Activated CD4-positive, alpha-beta T cell treated with anti-CD3 and anti-CD28 coated beads, Interleukin-2, amount 50 U/mL, for 4 hours (primary cell): ENCODE measurements around the gene ATL1.

Experiments used
- DNase-seq, 2 experiments: peaks; one replicate each; pipeline ENCODE4 v3.0.0-alpha.2; 2020

The ATL1 gene

GRCh38 chr14:50559990-50560930 is at the start of gene ATL1:
Gene ATL1, plus strand, starts transcription at chr14:50560145. Its CDS starts 121 bp downstream, at chr14:50560266.
- DNase-seq, result peak; percentile 12 to 13

GRCh38 chr14:50510157-50510556 is 49.8 kb upstream of the ATL1 start:
- no peak for DNase-seq

GRCh38 chr14:50512463-50512862 is 47.5 kb upstream of the ATL1 start:
- no peak for DNase-seq

GRCh38 chr14:50516091-50516490 is 43.9 kb upstream of the ATL1 start:
- no peak for DNase-seq

GRCh38 chr14:50520947-50521815 is 38.8 kb upstream of the ATL1 start:
- peak; percentile 52 to 61 for DNase-seq

- DNase-seq, result no peak
Observed at GRCh38 chr14:50521912-50522341, 38.0 kb upstream of the ATL1 start.

- no peak for DNase-seq
Observed at GRCh38 chr14:50523271-50524041, 36.5 kb upstream of the ATL1 start.

GRCh38 chr14:50524060-50524459 is 35.9 kb upstream of the ATL1 start:
- no peak for DNase-seq

- no peak for DNase-seq
Observed at GRCh38 chr14:50524731-50525515, 35.0 kb upstream of the ATL1 start.

- no peak for DNase-seq
Observed at GRCh38 chr14:50528000-50528399, 31.9 kb upstream of the ATL1 start.

GRCh38 chr14:50529288-50530179 is 30.4 kb upstream of the ATL1 start:
- DNase-seq, result no peak

GRCh38 chr14:50530358-50530757 is 29.6 kb upstream of the ATL1 start:
- DNase-seq, result no peak

GRCh38 chr14:50530794-50531365 is 29.1 kb upstream of the ATL1 start:
- DNase-seq, result no peak

GRCh38 chr14:50531595-50532501 is 28.1 kb upstream of the ATL1 start:
- peak; percentile 8 to 11 for DNase-seq

- DNase-seq, result peak; percentile 84 to 87
Observed at GRCh38 chr14:50532502-50533240, 27.3 kb upstream of the ATL1 start, which contains the start of gene MAP4K5. Gene MAP4K5, minus strand, starts transcription at chr14:50532569. Its CDS starts 520 bp downstream, at chr14:50532049.

GRCh38 chr14:50533241-50533705 is 26.7 kb upstream of the ATL1 start:
- DNase-seq, result no peak

GRCh38 chr14:50533806-50534205 is 26.1 kb upstream of the ATL1 start:
- no peak for DNase-seq

GRCh38 chr14:50534416-50534815 is 25.5 kb upstream of the ATL1 start:
- DNase-seq, result no peak
